Nucleus accumbens (tissue), 56 donors: ENCODE measurements around the gene LFNG.

Experiments used
- DNase-seq, 56 donors: peaks; one replicate each; lab custom pipeline; 2025; lab: John Stamatoyannopoulos, UW

Gene LFNG

DNA sequence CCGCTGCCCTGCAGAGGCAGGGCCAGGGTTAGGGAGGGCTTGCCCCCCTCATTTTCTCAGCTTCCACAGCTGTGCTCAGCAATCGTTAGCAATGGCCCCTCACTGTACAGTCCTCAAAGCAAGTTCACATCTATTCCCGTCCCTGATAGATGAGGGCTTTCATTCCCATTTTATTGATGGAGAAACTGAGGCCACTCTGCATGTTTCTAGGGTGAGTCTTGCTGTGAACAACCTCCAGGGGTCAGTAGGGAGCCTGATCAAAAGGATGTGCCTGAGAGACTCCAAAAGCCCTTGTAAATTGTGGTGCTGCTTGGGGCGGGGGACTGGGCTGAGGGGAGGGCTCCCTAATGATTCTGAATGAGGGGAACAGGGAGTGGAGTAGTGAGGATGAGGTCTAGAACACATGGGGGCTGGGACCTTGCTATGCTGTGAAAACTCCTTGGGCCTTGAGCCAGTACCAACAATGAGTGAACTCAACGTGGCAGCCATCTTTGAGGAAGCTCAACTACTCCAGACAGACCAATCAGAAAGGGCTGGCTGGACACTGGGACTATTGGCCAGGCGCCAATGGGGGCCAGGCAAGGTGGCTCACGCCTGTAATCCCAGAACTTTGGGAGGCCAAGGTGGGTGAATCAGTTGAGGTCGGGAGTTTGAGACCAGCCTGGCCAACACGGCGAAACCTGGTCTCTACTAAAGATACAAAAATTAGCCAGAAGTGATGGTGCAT lies 36.7 kb upstream of the LFNG start:
- no peak for DNase-seq

DNA sequence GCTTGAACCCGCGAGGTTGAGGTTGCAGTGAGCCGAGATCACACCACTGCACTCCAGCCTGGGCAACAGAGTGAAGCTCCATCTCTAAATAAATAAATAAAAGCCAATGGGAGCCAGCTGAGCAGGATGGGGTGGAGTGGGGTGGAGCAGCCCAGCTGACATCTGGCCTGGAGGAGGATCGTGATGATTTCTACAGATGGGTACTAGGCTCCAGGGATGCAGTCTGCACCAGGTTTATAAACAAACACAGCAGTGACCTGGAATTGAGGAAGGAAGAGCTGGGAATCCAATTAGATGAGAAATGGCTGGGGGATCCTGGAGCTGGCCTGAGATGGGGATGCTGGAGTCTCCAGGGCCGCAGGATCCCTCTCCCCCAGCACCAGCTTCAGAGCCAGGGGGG lies 36.1 kb upstream of the LFNG start:
- DNase-seq = no peak

DNA sequence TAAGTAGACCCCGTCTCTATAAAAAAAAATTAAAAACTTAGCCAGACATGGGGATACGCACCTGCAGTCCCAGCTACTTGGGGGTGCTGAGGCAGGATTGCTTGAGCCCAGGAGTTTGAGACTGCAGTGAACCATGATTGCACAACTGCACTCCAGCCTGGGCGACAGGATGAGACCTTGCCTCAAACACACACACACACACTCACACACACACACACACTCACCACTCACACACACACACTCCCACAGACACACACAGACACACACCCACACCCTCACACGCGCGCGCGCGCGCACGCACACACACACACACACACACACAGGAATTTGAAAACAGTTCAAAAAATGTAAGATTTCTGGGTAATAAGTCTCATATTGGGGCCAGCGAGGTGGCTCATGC lies 34.7 kb upstream of the LFNG start:
- DNase-seq = no peak

DNA sequence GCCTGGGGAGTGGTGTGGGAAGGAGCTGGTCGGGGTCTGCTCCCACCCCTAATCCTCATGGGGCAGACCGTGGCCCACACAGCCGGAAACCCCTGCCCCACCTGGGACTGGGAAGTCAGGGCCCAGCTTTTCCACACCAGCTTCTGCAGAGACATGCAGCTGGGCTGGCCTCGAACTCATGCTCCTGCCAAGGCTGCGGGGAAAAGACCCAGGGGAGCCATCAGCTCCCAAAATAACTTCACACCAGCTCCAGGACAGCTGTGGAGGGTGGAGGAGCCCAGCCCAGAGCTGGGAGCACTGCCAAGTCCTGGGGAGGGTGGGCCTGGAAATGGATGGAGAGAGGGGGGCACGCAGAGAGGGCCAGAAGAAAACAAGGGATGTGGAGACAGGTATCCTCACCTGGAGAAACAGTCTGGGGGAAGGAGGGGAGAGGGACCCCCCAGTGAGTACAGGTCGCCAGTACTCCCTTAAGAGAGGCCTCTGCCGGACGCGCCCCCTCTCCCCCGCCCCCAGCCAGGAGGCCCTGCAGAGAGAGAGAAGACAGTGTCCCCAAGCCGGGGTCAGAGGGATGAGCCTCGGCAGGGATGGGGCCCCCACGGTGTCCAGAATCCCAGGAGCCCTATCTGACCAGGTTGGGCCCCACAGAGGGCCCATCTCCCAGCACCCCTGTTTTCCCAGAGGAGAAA lies 31.8 kb upstream of the LFNG start:
- DNase-seq = no peak

DNA sequence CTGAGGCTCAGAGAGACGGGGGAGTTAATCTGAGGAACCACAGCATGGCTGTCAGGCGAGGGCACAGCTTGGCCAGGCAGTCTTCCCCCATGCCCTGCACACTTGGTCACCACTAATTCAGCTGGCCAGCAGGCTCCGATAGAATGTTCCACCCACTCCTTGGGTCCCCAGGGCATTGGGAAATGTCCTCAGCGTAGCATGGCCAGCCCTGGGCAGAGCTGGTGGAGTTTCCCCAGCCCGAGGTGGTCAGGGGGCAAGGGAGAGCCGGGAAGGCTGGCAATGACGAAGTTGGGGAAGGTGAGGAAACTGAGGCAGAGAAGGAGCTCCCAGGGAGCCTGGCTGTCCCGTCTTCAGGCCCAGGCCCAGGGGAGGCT lies 31.3 kb upstream of the LFNG start:
- DNase-seq = no peak

GRCh38 chr7:2488681-2489080 lies 30.9 kb upstream of the LFNG start:
- DNase-seq = no peak

- no peak for DNase-seq
These were observed 29.4 kb upstream of the LFNG start for GRCh38 chr7:2490181-2490651.

DNA sequence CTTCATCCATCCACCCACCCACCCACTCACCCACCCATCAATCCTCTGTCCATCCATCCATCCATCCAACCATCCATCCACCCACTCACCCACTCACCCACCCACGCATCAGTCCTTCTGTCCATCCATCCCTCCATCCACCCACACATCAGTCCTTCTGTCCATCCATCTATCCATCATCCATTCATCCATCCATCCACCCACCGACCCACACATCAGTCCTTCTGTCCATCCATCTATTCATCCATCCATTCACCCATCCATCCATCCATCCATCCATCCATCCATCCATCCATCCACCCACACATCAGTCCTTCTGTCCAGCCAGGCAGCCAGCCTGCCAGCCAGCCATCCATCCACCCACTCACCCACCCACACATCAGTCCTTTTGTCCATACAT lies 27.5 kb upstream of the LFNG start:
- DNase-seq = no peak

GRCh38 chr7:2493205-2494164 lies 26.1 kb upstream of the LFNG start:
- no peak for DNase-seq

GRCh38 chr7:2494191-2495130 lies 25.1 kb upstream of the LFNG start:
- DNase-seq = no peak

GRCh38 chr7:2495418-2496299 lies 23.9 kb upstream of the LFNG start:
- no peak for DNase-seq

DNA sequence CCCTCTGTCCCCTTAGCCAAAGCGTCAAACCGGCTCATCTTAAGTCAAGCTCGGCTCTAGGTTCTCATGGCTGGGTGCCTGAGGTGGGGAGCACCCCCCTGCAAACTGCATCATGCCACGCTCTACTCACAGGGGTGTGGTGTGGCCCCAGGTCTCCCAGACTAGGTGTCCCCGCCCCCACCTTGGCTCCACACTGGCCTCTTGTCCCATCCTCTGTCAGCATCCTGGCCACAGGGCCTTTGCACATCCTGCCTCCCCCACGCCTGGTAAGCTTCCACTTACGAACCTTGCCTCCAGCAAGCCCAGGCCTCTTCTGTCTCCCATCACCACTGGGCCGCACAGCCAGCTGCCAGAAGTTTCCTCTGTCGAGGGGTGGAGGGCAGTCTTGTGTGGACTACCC lies 23.2 kb upstream of the LFNG start:
- DNase-seq = no peak

DNA sequence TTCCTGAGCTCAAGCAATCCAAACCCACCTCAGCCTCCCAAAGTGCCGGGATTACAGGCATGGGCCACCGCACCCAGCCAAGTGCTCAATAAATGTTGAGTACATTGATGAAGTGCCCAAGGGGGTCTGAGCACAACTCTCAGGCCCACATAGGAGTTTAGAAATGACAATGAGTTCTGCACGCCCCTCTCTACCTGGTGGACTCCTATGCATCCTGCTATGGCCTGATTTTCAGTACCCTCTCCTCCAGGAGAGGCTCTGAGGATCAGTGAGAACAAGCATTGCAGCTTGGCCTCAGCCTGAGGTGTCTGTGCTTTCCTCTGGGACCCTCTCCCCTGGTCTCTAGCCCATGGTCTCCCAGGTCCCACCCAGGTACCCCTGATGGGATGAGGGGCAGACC lies 22.5 kb upstream of the LFNG start:
- no peak for DNase-seq

GRCh38 chr7:2497500-2498336 lies 21.9 kb upstream of the LFNG start:
- no peak for DNase-seq

- no peak for DNase-seq
These were observed 20.9 kb upstream of the LFNG start for GRCh38 chr7:2498708-2499107.

GRCh38 chr7:2499181-2499580 lies 20.4 kb upstream of the LFNG start:
- DNase-seq = no peak

DNA sequence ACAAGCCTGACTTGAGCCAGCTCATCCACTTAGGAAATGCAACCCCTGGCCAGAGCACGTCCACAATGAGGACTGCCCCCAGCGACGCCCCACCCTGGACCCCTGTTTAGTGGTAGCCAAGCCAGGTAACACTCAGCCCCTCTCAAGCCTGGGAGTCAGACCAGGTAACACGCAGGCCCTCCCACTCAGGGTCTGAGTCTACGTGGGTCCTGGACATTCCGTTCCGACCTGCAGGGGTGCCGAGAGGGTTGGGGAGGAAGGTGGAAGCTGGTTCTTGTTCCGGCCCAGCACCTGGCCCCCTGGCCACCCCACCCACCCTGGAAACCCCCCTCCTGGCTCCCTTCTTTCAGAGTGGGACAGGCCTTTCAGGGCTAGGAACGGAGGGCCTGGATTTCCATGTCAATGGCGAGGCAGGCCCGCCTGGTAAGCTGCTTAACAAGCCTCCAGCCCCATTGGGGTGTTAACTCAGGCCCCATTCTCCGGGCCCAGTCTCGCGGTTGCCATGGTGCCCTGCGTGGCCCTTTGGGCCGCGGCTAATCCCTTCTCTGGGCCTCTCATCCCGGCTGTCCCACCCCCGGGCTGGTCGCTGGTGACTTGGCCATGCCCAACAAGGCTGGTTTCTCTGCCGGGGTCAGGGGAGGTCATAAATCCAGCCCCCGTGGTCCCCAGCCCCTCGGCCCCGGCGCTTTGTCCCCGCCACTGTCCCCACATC lies 19.7 kb upstream of the LFNG start:
- peak in 1 of 56 donors; percentile 46 for DNase-seq
